ENCODE results near the gene FKBP9. TPM values are rescaled to one million over a fixed set of nuclear protein-coding genes. Genes with fewer than 3 reads are reported as not detected.
A peak's percentile ranks its signal among the peaks of the same experiment; 100 is the strongest.

FKBP9 gene
- total RNA-seq, 1 experiment from 2014 or later, result 82.6 TPM

DNA sequence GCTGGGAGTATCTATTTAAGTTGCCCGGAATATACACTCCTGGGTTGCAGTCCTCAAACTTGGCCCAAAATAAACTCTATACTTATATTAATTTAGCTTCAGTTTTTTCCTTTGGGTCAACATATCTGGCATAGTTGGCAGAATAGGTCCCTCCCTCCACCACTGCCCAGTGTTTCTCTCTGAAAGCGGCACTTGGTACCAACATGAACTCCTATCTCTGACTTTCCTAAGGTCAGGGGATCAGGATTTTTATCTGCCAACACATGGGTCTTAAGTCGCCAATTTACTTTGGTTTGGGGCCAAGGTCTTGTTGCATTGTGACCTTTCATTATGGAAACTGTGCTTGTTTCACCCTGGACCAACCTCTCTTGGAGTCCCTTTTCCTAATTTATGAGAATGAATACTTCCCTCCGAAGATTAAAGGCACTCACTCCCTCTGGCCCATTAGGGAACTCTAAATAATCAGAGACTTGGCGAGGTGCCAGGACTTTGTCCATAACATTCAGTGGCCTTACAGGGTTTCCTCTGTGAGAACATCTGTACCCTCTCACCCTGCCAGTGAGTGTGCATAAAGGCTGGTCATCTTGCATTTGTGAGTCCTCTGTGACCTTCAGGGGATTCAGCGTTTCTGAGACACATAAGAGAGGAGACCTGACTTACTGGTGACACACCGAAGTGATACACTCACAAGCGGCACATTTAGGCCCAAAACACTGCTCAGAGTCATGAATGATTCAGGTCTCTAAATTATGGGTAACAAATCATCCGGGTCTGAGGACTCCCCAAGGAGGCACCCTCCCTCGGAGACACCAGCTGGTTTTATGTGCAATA, 19.7 kb upstream of the FKBP9 start:
- TF ChIP-seq, protein P1, sequence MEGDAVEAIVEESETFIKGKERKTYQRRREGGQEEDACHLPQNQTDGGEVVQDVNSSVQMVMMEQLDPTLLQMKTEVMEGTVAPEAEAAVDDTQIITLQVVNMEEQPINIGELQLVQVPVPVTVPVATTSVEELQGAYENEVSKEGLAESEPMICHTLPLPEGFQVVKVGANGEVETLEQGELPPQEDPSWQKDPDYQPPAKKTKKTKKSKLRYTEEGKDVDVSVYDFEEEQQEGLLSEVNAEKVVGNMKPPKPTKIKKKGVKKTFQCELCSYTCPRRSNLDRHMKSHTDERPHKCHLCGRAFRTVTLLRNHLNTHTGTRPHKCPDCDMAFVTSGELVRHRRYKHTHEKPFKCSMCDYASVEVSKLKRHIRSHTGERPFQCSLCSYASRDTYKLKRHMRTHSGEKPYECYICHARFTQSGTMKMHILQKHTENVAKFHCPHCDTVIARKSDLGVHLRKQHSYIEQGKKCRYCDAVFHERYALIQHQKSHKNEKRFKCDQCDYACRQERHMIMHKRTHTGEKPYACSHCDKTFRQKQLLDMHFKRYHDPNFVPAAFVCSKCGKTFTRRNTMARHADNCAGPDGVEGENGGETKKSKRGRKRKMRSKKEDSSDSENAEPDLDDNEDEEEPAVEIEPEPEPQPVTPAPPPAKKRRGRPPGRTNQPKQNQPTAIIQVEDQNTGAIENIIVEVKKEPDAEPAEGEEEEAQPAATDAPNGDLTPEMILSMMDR (IDR thresholded peaks at IDR 0.05; ENCODE audit: insufficient read depth in 1 of 2, low read depth in 1 of 2, low read length in 1 of 2, severe bottlenecking in 1 of 2, unreplicated experiment in 1 of 2), result no peak
- no TSS peak for BruUV-seq (replicated peaks)
- H3K4me1 ChIP-seq, result 0 out of 2 replicates have a peak, but pooled peaks cover 5% of the 10 kb centered on the region
- H3K27me3 ChIP-seq (replicated peaks; ENCODE audit: control insufficient read depth, insufficient read depth, low read length), result no peaks in the 10 kb centered on the region
- H3K4me3 Mint-ChIP-seq (ENCODE audit: unreplicated experiment), result no peak overlapping the region
- no peak overlapping the region for H3K27ac Mint-ChIP-seq (ENCODE audit: unreplicated experiment)
- no peak overlapping the region for H3K4me3 ChIP-seq (ENCODE audit: low read depth, low read length)
- H3K9me3 Mint-ChIP-seq (ENCODE audit: unreplicated experiment), result no peaks in the 10 kb centered on the region
- POLR2A ChIA-PET, result no interaction called here
- no peaks in the 10 kb centered on the region for H3K36me3 ChIP-seq (ENCODE audit: control insufficient read depth, insufficient read depth, low read length)
- no peak for DNase-seq
- H3K27me3 Mint-ChIP-seq (ENCODE audit: insufficient read depth, unreplicated experiment), result no peaks in the 10 kb centered on the region
- CTCF ChIA-PET, result no interaction called here
- peaks cover 9% of the 10 kb centered on the region for H3K4me1 Mint-ChIP-seq (ENCODE audit: low read depth, unreplicated experiment)
- no peaks in the 10 kb centered on the region for H3K9me3 ChIP-seq
- intact Hi-C loops (cut with micrococcal nuclease; ENCODE audit: unreplicated experiment), result no loop called here
- peaks cover 9% of the 10 kb centered on the region for H3K36me3 Mint-ChIP-seq (ENCODE audit: insufficient read depth, unreplicated experiment)

DNA sequence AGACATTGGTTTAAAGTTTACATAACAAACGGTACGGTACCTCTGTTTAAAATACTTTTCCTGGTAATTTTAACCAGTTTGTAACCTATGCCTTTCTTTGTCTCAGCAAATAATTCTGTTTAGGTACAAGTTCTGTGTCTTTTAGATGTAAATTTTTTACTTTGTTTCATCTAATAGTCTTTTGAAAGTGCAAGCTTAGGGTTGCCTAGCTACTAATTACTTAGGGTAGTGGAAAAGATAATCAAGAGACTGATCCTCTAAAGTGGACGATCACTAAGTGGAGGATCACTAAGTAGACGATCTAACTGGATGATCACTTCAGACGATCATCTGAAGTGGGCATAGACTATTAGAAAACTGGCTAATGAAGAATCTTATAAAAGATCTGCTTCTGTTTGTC, 16.1 kb upstream of the FKBP9 start:
- ChIA-PET CTCF (interaction anchor here (3.2 kb wide), 1 partner anchor 95 kb away, joined by 25 read pairs; no protein-coding TSS in a partner anchor), POLR2A (no interaction called here)
- Histone ChIP-seq H3K4me3 (ENCODE audit: low read depth, low read length) (peak overlapping the region; percentile 62), H3K4me1 (peaks cover 10% of the 10 kb centered on the region; the same call in 1 of the 2 replicates), H3K36me3 (ENCODE audit: control insufficient read depth, insufficient read depth, low read length) (no peaks in the 10 kb centered on the region), H3K9me3 (peaks cover 15% of the 10 kb centered on the region; the same call in 1 of the 2 replicates), H3K27me3 (replicated peaks; ENCODE audit: control insufficient read depth, insufficient read depth, low read length) (no peaks in the 10 kb centered on the region)
- intact Hi-C loops (cut with micrococcal nuclease; ENCODE audit: unreplicated experiment), result no loop called here
- Mint-ChIP-seq H3K27me3 (ENCODE audit: insufficient read depth, unreplicated experiment) (no peaks in the 10 kb centered on the region), H3K36me3 (ENCODE audit: insufficient read depth, unreplicated experiment) (peaks cover 9% of the 10 kb centered on the region), H3K27ac (ENCODE audit: unreplicated experiment) (peak overlapping the region; percentile 77), H3K4me1 (ENCODE audit: low read depth, unreplicated experiment) (peaks cover 9% of the 10 kb centered on the region), H3K9me3 (ENCODE audit: unreplicated experiment) (peaks cover 10% of the 10 kb centered on the region), H3K4me3 (ENCODE audit: unreplicated experiment) (peak overlapping the region; percentile 84)
- no peak for DNase-seq
- TF ChIP-seq, protein P1 (IDR thresholded peaks at IDR 0.05; ENCODE audit: insufficient read depth in 1 of 2, low read depth in 1 of 2, low read length in 1 of 2, severe bottlenecking in 1 of 2, unreplicated experiment in 1 of 2), result no peak
- BruUV-seq (replicated peaks), result no TSS peak

DNA sequence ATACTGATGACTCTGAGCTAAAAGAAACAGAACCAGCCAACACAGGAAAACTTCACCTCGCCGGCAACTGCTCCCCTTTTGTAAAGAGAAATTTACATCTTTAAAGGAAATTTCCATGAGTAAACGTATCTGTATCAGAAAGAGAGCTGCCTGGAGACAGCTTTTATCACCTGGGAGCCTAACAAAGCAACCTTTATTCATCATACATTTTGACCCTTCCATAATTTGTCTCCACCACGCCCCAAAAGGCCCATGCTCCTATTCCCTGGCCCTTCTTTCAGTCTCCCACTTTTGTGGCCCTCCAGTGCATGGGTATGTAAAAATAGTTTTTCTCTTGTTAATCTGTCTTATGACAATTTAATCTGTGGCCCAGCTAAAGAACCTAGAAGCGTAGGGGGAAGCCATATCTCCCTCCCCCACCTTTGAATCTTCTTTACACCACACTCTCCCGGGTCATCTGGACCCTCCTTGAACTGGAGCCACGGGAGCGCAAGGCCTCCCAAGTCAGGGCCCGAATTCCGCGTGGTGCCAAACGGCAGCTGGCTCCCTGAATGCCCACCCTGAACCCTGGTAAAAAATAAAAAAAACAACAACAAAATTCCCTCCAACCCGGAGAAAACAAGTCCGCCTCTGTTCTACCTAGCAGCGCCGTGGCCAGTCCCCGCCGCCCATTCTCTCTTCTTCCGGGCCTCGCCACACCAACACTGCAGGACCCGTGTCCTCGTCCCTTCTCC, 15.4 kb upstream of the FKBP9 start:
- intact Hi-C loops (cut with micrococcal nuclease; ENCODE audit: unreplicated experiment), result loop anchor here (2.0 kb wide), 2 partner anchors 49 to 177 kb away; no protein-coding TSS in a partner anchor
- peaks cover 15% of the 10 kb centered on the region; the same call in 1 of the 2 replicates for H3K9me3 ChIP-seq
- H3K27ac Mint-ChIP-seq (ENCODE audit: unreplicated experiment), result peak overlapping the region; percentile 77
- H3K9me3 Mint-ChIP-seq (ENCODE audit: unreplicated experiment), result peaks cover 10% of the 10 kb centered on the region
- peaks cover 9% of the 10 kb centered on the region for H3K4me1 Mint-ChIP-seq (ENCODE audit: low read depth, unreplicated experiment)
- POLR2A ChIA-PET, result no interaction called here
- H3K4me3 Mint-ChIP-seq (ENCODE audit: unreplicated experiment), result peak overlapping the region; percentile 84
- no peaks in the 10 kb centered on the region for H3K27me3 ChIP-seq (replicated peaks; ENCODE audit: control insufficient read depth, insufficient read depth, low read length)
- H3K27me3 Mint-ChIP-seq (ENCODE audit: insufficient read depth, unreplicated experiment), result no peaks in the 10 kb centered on the region
- H3K36me3 ChIP-seq (ENCODE audit: control insufficient read depth, insufficient read depth, low read length), result no peaks in the 10 kb centered on the region
- CTCF ChIA-PET, result interaction anchor here (3.2 kb wide), 1 partner anchor 95 kb away, joined by 25 read pairs; no protein-coding TSS in a partner anchor
- no peak for DNase-seq
- H3K4me3 ChIP-seq (ENCODE audit: low read depth, low read length), result peak overlapping the region; percentile 62
- H3K36me3 Mint-ChIP-seq (ENCODE audit: insufficient read depth, unreplicated experiment), result peaks cover 9% of the 10 kb centered on the region
- TSS peak; percentile 62 for BruUV-seq (replicated peaks)
- H3K4me1 ChIP-seq, result peaks cover 10% of the 10 kb centered on the region; the same call in 1 of the 2 replicates
- TF ChIP-seq, protein P1 (IDR thresholded peaks at IDR 0.05; ENCODE audit: insufficient read depth in 1 of 2, low read depth in 1 of 2, low read length in 1 of 2, severe bottlenecking in 1 of 2, unreplicated experiment in 1 of 2), result no peak

Measured in Caco-2 (cell line).